H1 (cell line): ENCODE results near the gene DNER. TPM values are rescaled to one million over a fixed set of nuclear protein-coding genes. Genes with fewer than 3 reads are reported as not detected.

Source experiments
- CHD7 ChIP-seq: fragments of 300-600 bp; sonication (generic); IDR thresholded peaks from 2 replicates; pipeline ENCODE4 v1.7.1; 2012; ENCODE audit warnings: low read length, moderate library complexity, mild to moderate bottlenecking, inconsistent platforms; ENCODE audit not compliant: insufficient replicate concordance
- NANOG ChIP-seq: IDR thresholded peaks from 2 replicates; pipeline ENCODE4 v1.6.1; 2011; ENCODE audit warnings: low read length, low read depth, mild to moderate bottlenecking, inconsistent platforms; ENCODE audit not compliant: insufficient read depth, poor library complexity, severe bottlenecking
- NRF1 ChIP-seq: IDR thresholded peaks from 2 replicates; pipeline ENCODE4 v1.6.1; 2011; ENCODE audit warnings: mild to moderate bottlenecking, low read depth, low read length, improper control_type of control experiment
- SP2 ChIP-seq: IDR thresholded peaks from 2 replicates; pipeline ENCODE4 v1.6.1; 2012; ENCODE audit warnings: mild to moderate bottlenecking, low read length, inconsistent platforms
- USF2 ChIP-seq: IDR thresholded peaks from 2 replicates; pipeline ENCODE4 v1.6.1; 2011; ENCODE audit warnings: low read length, improper control_type of control experiment
- polyA plus RNA-seq, 7 experiments: library from polyadenylated mRNA; depleted of rRNA in 3 of 7; stranded (reverse) in 5 of 7; unstranded in 2 of 7; fragments of >200 nt in 5 of 7; fragments of 200-250 nt in 2 of 7; gene quantifications; 1 replicate in 5 of 7; 2 replicates in 1 of 7; 4 replicates in 1 of 7; pipeline versions ENCODE4 v1.2.1 to v1.2.3, GENCODE V29; 2011 to 2013; ENCODE audit warnings: missing spikeins in 2 of 7, mixed read lengths in 2 of 7
- total RNA-seq: library from RNA; stranded (reverse); fragmentation: NEBNext Ultra II Directional; extraction: Animal tissue kit (Norgen Biotek cat#: 25700); gene quantifications from 2 replicates; pipeline ENCODE4 v1.2.1, GENCODE V29; 2021

The DNER gene
- total and polyA plus RNA-seq, 2 of the 8 experiments (the other 6 are each of a cell fraction or from before 2014, with no cell fraction given): 6.8 to 16.3 TPM

GRCh38 chr2:229564300-229564907 is 150.0 kb downstream of the DNER start (continued):
- TF ChIP-seq CHD7 (no peak), USF2 (no peak), NRF1 (no peak), NANOG (no peak), SP2 (no peak)
